T-helper 1 cell treated with Interleukin-12 subunit alpha and Interleukin-12 subunit beta and Interleukin-4 antibody, amounts not matched to agents 30 ng/mL and 1 ng/mL, for 36 hours (primary cell): ENCODE data around the gene RARRES1. TPM values are rescaled to one million over a fixed set of nuclear protein-coding genes. Genes with fewer than 3 reads are reported as not detected.

Experiments used
- intact Hi-C: fragments of 100-400 bp; cut with micrococcal nuclease; formaldehyde crosslinking; loops from one replicate; pipeline ENCODE4 v1.15.1; 2024
- total RNA-seq: library from RNA; stranded (reverse); gene quantifications from 2 replicates; pipeline ENCODE4 v1.2.3, GENCODE V29; 2022

The RARRES1 gene
- total RNA-seq, 1 donor from 2014 or later: not detected

- intact Hi-C loops: no loop called here
Observed at GRCh38 chr3:158765518-158766205, 33.4 kb upstream of the RARRES1 start.

GRCh38 chr3:158763421-158763820 is 31.2 kb upstream of the RARRES1 start:
- intact Hi-C loops: no loop called here

GRCh38 chr3:158762701-158763100 is 30.4 kb upstream of the RARRES1 start:
- intact Hi-C loops: no loop called here

- intact Hi-C loops: no loop called here
Observed at GRCh38 chr3:158761350-158761749, 29.1 kb upstream of the RARRES1 start.

- intact Hi-C loops: no loop called here
Observed at GRCh38 chr3:158755421-158755820, 23.2 kb upstream of the RARRES1 start.

- intact Hi-C loops: no loop called here
Observed at GRCh38 chr3:158753854-158754253, 21.6 kb upstream of the RARRES1 start.

GRCh38 chr3:158751316-158751715 is 19.1 kb upstream of the RARRES1 start:
- intact Hi-C loops: no loop called here

GRCh38 chr3:158750016-158750415 is 17.8 kb upstream of the RARRES1 start:
- intact Hi-C loops: no loop called here

GRCh38 chr3:158749526-158749925 is 17.3 kb upstream of the RARRES1 start:
- intact Hi-C loops: no loop called here

GRCh38 chr3:158748237-158748828 is 16.1 kb upstream of the RARRES1 start:
- intact Hi-C loops: no loop called here

- intact Hi-C loops: no loop called here
Observed at GRCh38 chr3:158747417-158747816, 15.2 kb upstream of the RARRES1 start.

- intact Hi-C loops: no loop called here
Observed at GRCh38 chr3:158745551-158745950, 13.3 kb upstream of the RARRES1 start.

- intact Hi-C loops: no loop called here
Observed at GRCh38 chr3:158744567-158745288, 12.5 kb upstream of the RARRES1 start.

GRCh38 chr3:158743664-158744566 is 11.7 kb upstream of the RARRES1 start:
- intact Hi-C loops: no loop called here

GRCh38 chr3:158742871-158743663 is 10.8 kb upstream of the RARRES1 start:
- intact Hi-C loops: no loop called here

GRCh38 chr3:158739661-158740060 is 7.4 kb upstream of the RARRES1 start:
- intact Hi-C loops: no loop called here

GRCh38 chr3:158739078-158739477 is 6.8 kb upstream of the RARRES1 start:
- intact Hi-C loops: no loop called here

GRCh38 chr3:158738653-158739052 is 6.4 kb upstream of the RARRES1 start:
- intact Hi-C loops: no loop called here

GRCh38 chr3:158737976-158738615 is 5.8 kb upstream of the RARRES1 start:
- intact Hi-C loops: no loop called here

GRCh38 chr3:158737410-158737809 is 5.2 kb upstream of the RARRES1 start:
- intact Hi-C loops: no loop called here
